Naive thymus-derived CD4-positive, alpha-beta T cell (primary cell): ENCODE results near the gene GPR156. TPM values are rescaled to one million over a fixed set of nuclear protein-coding genes. Genes with fewer than 3 reads are reported as not detected.

Experiments used
- ATAC-seq: fragments of 150-1000 bp; cut with Tn5 transposase; 2 replicates; pipeline ENCODE4 v1.10.0; 2021; ENCODE audit warnings: mild to moderate bottlenecking, moderate library complexity
- CTCF ChIA-PET: fragments of 350-600 bp; sonication (Branson Sonifier 250); formaldehyde crosslinking; loops from one replicate; lab custom pipeline; 2021; ENCODE audit warnings: antibody characterized with exemption; lab: Charles Lee
- POLR2A ChIA-PET: fragments of 350-600 bp; sonication (Branson Sonifier 250); formaldehyde crosslinking; loops from one replicate; lab custom pipeline; 2021; ENCODE audit warnings: antibody characterized with exemption, inconsistent platforms; lab: Charles Lee
- DNase-seq, 9 donors: peaks; one replicate each; pipeline versions ENCODE4 v3.0.0 to v3.0.0-alpha.2; 2020 to 2022; ENCODE audit warnings: mixed read lengths in 1 of 9
- H3K27ac ChIP-seq: one replicate; pipeline ENCODE4 v1.7.0; 2013; ENCODE audit warnings: mild to moderate bottlenecking, low read depth, low read length, moderate library complexity
- H3K27me3 ChIP-seq, 2 donors: one replicate each; pipeline ENCODE4 v1.7.0; 2013; ENCODE audit warnings: low read length in 2 of 2, mild to moderate bottlenecking in 2 of 2, moderate library complexity in 2 of 2; ENCODE audit not compliant: control insufficient read depth in 2 of 2, insufficient read depth in 2 of 2
- H3K36me3 ChIP-seq, 3 experiments: 1 replicate in 2 of 3; 2 replicates in 1 of 3; pipeline ENCODE4 v1.7.0; 2013; ENCODE audit warnings: low read length in 3 of 3, mild to moderate bottlenecking in 3 of 3, moderate library complexity in 1 of 3; ENCODE audit not compliant: insufficient read depth in 3 of 3, control insufficient read depth in 2 of 3
- H3K4me1 ChIP-seq, 2 donors: one replicate each; pipeline ENCODE4 v1.7.0; 2013; ENCODE audit warnings: low read length in 2 of 2, mild to moderate bottlenecking in 2 of 2, moderate library complexity in 1 of 2; ENCODE audit not compliant: control insufficient read depth in 2 of 2, insufficient read depth in 2 of 2
- H3K4me3 ChIP-seq: 2 replicates; pipeline ENCODE4 v1.7.0; 2013; ENCODE audit warnings: mild to moderate bottlenecking, low read length
- H3K9me3 ChIP-seq, 3 experiments: 1 replicate in 2 of 3; 2 replicates in 1 of 3; pipeline ENCODE4 v1.7.0; 2013; ENCODE audit warnings: low read length in 3 of 3; ENCODE audit not compliant: control insufficient read depth in 2 of 3
- H3K27ac Mint-ChIP-seq, 9 donors: one replicate each; pipeline ENCODE4 v1.8.0; 2020 to 2022; ENCODE audit warnings: mixed read lengths in 9 of 9, mild to moderate bottlenecking in 8 of 9, moderate library complexity in 5 of 9, inconsistent platforms in 2 of 9
- H3K27me3 Mint-ChIP-seq, 5 donors: one replicate each; pipeline ENCODE4 v1.8.0; 2021 to 2022; ENCODE audit warnings: mixed read lengths in 5 of 5, mild to moderate bottlenecking in 1 of 5
- H3K36me3 Mint-ChIP-seq, 5 donors: one replicate each; pipeline ENCODE4 v1.8.0; 2020 to 2022; ENCODE audit warnings: mixed read lengths in 5 of 5, mild to moderate bottlenecking in 3 of 5, inconsistent platforms in 1 of 5
- H3K4me1 Mint-ChIP-seq, 7 donors: one replicate each; pipeline ENCODE4 v1.8.0; 2020 to 2022; ENCODE audit warnings: mixed read lengths in 7 of 7, mild to moderate bottlenecking in 3 of 7, inconsistent platforms in 1 of 7
- H3K4me3 Mint-ChIP-seq, 10 donors: one replicate each; pipeline ENCODE4 v1.8.0; 2020 to 2022; ENCODE audit warnings: mild to moderate bottlenecking in 10 of 10, mixed read lengths in 10 of 10, moderate library complexity in 6 of 10, inconsistent platforms in 2 of 10
- H3K9me3 Mint-ChIP-seq, 11 donors: one replicate each; pipeline ENCODE4 v1.8.0; 2020 to 2022; ENCODE audit warnings: mixed read lengths in 11 of 11, mild to moderate bottlenecking in 4 of 11, inconsistent platforms in 1 of 11, moderate library complexity in 1 of 11
- intact Hi-C, 2 donors: fragments of 100-400 bp; cut with micrococcal nuclease; formaldehyde crosslinking; loops; one replicate each; pipeline ENCODE4 v1.15.1; 2023
- polyA plus RNA-seq, 2 donors: library from polyadenylated mRNA; unstranded; fragments of 300-500 nt; fragmentation: Illumina TruSeq; gene quantifications; one replicate each; pipeline ENCODE4 v1.2.3, GENCODE V29; 2021
- total RNA-seq, 6 experiments: library from RNA in 5 of 6; stranded (reverse) in 5 of 6; gene quantifications; 1 replicate in 5 of 6; 2 replicates in 1 of 6; pipeline ENCODE4 v1.2.3 and lab custom pipeline; 2021 to 2026

Gene GPR156
- total and polyA plus RNA-seq, 7 experiments from 2014 or later, result 0.27 TPM; not detected in 6

- no peak overlapping the region for H3K4me3 Mint-ChIP-seq
- no peaks in the 10 kb centered on the region for H3K36me3 Mint-ChIP-seq
- POLR2A ChIA-PET, result no interaction called here
- H3K4me3 ChIP-seq, result no peak overlapping the region
- CTCF ChIA-PET, result interaction anchor here (0.6 kb wide), 1 partner anchor 136 kb away, joined by 3 read pairs; no protein-coding TSS in a partner anchor
- H3K27me3 Mint-ChIP-seq, result peaks cover 62 to 74% (median 66%) of the 10 kb centered on the region in 5 donors
- H3K27ac Mint-ChIP-seq, result no peak overlapping the region
- DNase-seq (no peak), ATAC-seq (no peak)
- no peak overlapping the region for H3K27ac ChIP-seq
- H3K36me3 ChIP-seq, result no peaks in the 10 kb centered on the region
- H3K9me3 ChIP-seq, result no peaks in the 10 kb centered on the region
- no peaks in the 10 kb centered on the region for H3K4me1 ChIP-seq
- intact Hi-C loops, result no loop called here
- no peaks in the 10 kb centered on the region for H3K27me3 ChIP-seq
- H3K4me1 Mint-ChIP-seq, result peaks cover 0 to 4% (median 0%) of the 10 kb centered on the region in 7 donors
- H3K9me3 Mint-ChIP-seq, result peaks cover 0 to 1% (median 0%) of the 10 kb centered on the region in 11 donors
Measured at GRCh38 chr3:120280026-120280425, 5.0 kb downstream of the GPR156 start.

DNA sequence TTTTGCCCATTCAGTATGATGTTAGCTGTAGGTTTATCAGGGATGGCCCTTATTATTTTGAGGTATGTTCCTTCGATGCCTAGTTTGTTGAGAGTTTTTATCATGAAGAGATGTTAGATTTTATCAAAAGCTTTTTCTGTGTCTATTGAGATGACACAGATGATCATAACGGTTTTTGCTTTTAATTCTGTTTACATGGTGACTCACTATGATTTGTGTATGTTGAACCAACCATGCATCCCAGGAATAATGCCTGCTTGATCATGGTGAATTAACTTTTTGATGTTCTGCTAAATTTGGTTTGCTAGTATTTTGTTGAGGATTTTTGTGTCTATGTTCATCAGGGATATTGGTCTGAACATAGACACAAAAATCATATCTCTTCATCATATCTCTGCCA is 8.3 kb downstream of the GPR156 start:
- DNase-seq, result no peak
- ChIA-PET POLR2A (no interaction called here), CTCF (no interaction called here)
- no peak overlapping the region for H3K4me3 Mint-ChIP-seq
- Histone ChIP-seq H3K27me3 (no peaks in the 10 kb centered on the region), H3K27ac (no peak overlapping the region), H3K4me3 (no peak overlapping the region), H3K4me1 (no peaks in the 10 kb centered on the region), H3K36me3 (no peaks in the 10 kb centered on the region), H3K9me3 (no peaks in the 10 kb centered on the region)
- intact Hi-C loops, result no loop called here
- H3K27me3 Mint-ChIP-seq, result peaks cover 40 to 61% (median 61%) of the 10 kb centered on the region in 5 donors
- no peaks in the 10 kb centered on the region for H3K4me1 Mint-ChIP-seq
- no peak for ATAC-seq
- H3K27ac Mint-ChIP-seq, result no peak overlapping the region
- H3K9me3 Mint-ChIP-seq, result peaks cover 0 to 1% (median 0%) of the 10 kb centered on the region in 11 donors
- H3K36me3 Mint-ChIP-seq, result no peaks in the 10 kb centered on the region

- Mint-ChIP-seq H3K4me1 (no peaks in the 10 kb centered on the region), H3K36me3 (no peaks in the 10 kb centered on the region), H3K9me3 (peaks cover 0 to 1% (median 0%) of the 10 kb centered on the region in 11 donors), H3K4me3 (no peak overlapping the region), H3K27me3 (peaks cover 32 to 54% (median 51%) of the 10 kb centered on the region in 5 donors), H3K27ac (no peak overlapping the region)
- POLR2A ChIA-PET, result no interaction called here
- ATAC-seq (no peak), DNase-seq (no peak)
- intact Hi-C loops, result no loop called here
- Histone ChIP-seq H3K9me3 (no peaks in the 10 kb centered on the region), H3K27ac (no peak overlapping the region), H3K27me3 (no peaks in the 10 kb centered on the region), H3K36me3 (no peaks in the 10 kb centered on the region), H3K4me1 (no peaks in the 10 kb centered on the region), H3K4me3 (no peak overlapping the region)
- CTCF ChIA-PET, result no interaction called here
Measured at GRCh38 chr3:120275618-120276017, 9.4 kb downstream of the GPR156 start.

GRCh38 chr3:120274739-120275167 is 10.3 kb downstream of the GPR156 start:
- POLR2A ChIA-PET, result no interaction called here
- Histone ChIP-seq H3K9me3 (no peaks in the 10 kb centered on the region), H3K27me3 (no peaks in the 10 kb centered on the region), H3K4me3 (no peak overlapping the region), H3K4me1 (no peaks in the 10 kb centered on the region), H3K27ac (no peak overlapping the region), H3K36me3 (no peaks in the 10 kb centered on the region)
- intact Hi-C loops, result no loop called here
- Mint-ChIP-seq H3K9me3 (peaks cover 0 to 1% (median 0%) of the 10 kb centered on the region in 11 donors), H3K36me3 (no peaks in the 10 kb centered on the region), H3K27me3 (peaks cover 29 to 53% (median 49%) of the 10 kb centered on the region in 5 donors), H3K4me1 (no peaks in the 10 kb centered on the region), H3K4me3 (no peak overlapping the region), H3K27ac (no peak overlapping the region)
- no peak for DNase-seq
- CTCF ChIA-PET, result no interaction called here
- ATAC-seq, result no peak

- no peaks in the 10 kb centered on the region for H3K4me1 ChIP-seq
- no peak overlapping the region for H3K4me3 ChIP-seq
- DNase-seq, result no peak
- Mint-ChIP-seq H3K9me3 (peaks cover 0 to 1% (median 0%) of the 10 kb centered on the region in 11 donors), H3K27ac (no peak overlapping the region), H3K4me1 (no peaks in the 10 kb centered on the region), H3K36me3 (no peaks in the 10 kb centered on the region), H3K4me3 (no peak overlapping the region), H3K27me3 (peaks cover 17 to 42% (median 31%) of the 10 kb centered on the region in 5 donors)
- ATAC-seq, result no peak
- H3K36me3 ChIP-seq, result no peaks in the 10 kb centered on the region
- intact Hi-C loops, result no loop called here
- ChIA-PET POLR2A (no interaction called here), CTCF (no interaction called here)
- H3K9me3 ChIP-seq, result no peaks in the 10 kb centered on the region
- no peaks in the 10 kb centered on the region for H3K27me3 ChIP-seq
- no peak overlapping the region for H3K27ac ChIP-seq
Measured at GRCh38 chr3:120272286-120272685, 12.7 kb downstream of the GPR156 start.

DNA sequence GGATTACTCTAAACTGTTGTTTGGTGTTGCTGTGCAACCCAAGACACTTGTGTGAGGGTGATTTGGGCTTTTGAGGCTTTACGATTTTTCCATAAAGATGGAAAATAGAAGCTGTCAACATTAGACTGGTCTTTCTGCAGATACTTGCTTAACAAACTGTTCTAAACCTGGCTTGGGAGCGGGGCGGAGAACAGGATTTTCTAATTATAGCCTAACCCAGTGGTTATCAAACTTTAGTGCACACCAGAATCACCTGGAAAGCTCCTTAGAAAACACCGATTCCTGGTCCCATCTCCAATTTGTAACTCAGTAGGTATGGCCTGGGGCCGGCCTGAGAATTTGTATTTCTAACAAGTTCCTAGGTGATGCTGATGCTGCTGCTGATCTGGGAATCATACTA is 19.0 kb downstream of the GPR156 start:
- Histone ChIP-seq H3K27ac (no peak overlapping the region), H3K9me3 (no peaks in the 10 kb centered on the region), H3K4me1 (no peaks in the 10 kb centered on the region), H3K27me3 (no peaks in the 10 kb centered on the region), H3K4me3 (no peak overlapping the region), H3K36me3 (no peaks in the 10 kb centered on the region)
- intact Hi-C loops, result no loop called here
- Mint-ChIP-seq H3K4me3 (no peak overlapping the region), H3K27me3 (peaks cover 12 to 29% (median 15%) of the 10 kb centered on the region in 5 donors), H3K9me3 (no peaks in the 10 kb centered on the region), H3K27ac (no peak overlapping the region), H3K36me3 (peaks cover 0 to 4% (median 0%) of the 10 kb centered on the region in 5 donors), H3K4me1 (no peaks in the 10 kb centered on the region)
- ChIA-PET CTCF (no interaction called here), POLR2A (no interaction called here)
- DNase-seq, result no peak
- ATAC-seq, result no peak

DNA sequence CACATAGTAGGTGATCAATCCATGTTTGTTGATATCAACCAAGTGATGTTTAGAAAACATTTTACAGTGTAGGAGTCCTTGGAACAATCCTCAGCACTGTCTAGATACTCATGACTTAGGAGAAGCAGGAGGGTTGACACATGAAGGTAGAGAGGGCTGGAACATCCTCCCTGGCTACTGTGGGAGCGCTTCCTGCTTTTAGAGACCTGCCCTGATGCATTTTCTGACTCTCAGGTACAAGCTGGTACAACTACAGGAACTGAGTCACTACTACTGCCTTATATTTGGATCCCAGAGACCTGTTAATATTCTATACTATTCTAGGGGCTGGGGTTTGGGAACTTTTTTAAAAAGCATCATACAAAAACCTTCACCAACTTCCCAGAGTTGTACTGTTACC is 20.1 kb downstream of the GPR156 start:
- Histone ChIP-seq H3K27ac (no peak overlapping the region), H3K9me3 (no peaks in the 10 kb centered on the region), H3K4me3 (no peak overlapping the region), H3K4me1 (no peaks in the 10 kb centered on the region), H3K36me3 (no peaks in the 10 kb centered on the region), H3K27me3 (no peaks in the 10 kb centered on the region)
- H3K9me3 Mint-ChIP-seq, result no peaks in the 10 kb centered on the region
- peaks cover 0 to 4% (median 0%) of the 10 kb centered on the region in 5 donors for H3K36me3 Mint-ChIP-seq
- DNase-seq, result no peak
- no peak for ATAC-seq
- no peak overlapping the region for H3K4me3 Mint-ChIP-seq
- ChIA-PET POLR2A (no interaction called here), CTCF (no interaction called here)
- intact Hi-C loops, result no loop called here
- H3K4me1 Mint-ChIP-seq, result no peaks in the 10 kb centered on the region
- H3K27me3 Mint-ChIP-seq, result peaks cover 9 to 30% (median 14%) of the 10 kb centered on the region in 5 donors
- no peak overlapping the region for H3K27ac Mint-ChIP-seq
